Measurements from ENCODE around the gene BCORL1.

The BCORL1 gene

DNA sequence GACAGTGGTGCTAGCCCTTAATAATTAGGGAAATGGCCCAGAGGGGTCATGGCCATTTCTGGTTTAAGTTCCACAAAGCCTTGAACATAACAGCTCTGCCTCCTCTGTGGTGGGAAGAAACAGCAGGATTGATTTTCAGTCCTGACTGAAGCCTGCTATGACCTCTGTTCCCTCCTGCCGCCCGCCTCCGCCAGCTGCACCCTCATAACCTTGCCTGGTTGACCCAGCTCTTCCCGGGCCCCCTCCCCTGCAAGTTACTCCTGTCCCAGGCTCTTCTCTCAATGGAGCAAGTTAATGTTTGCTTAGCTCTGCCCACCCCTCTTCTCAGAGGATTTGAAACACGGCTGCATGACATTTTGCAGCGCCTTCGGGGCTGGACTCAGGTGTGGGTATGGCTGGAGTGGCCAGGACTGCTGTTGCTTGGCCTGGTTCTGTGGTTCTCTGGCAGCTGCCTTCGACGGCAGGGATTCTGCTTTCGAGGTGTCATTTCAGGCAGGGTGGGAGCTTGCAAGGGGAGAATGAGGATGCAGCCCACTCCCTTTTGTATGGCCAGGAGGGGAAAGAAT is 27.3 kb downstream of the BCORL1 start:
- DNase-seq (ENCODE audit: low read depth): no peak

DNA sequence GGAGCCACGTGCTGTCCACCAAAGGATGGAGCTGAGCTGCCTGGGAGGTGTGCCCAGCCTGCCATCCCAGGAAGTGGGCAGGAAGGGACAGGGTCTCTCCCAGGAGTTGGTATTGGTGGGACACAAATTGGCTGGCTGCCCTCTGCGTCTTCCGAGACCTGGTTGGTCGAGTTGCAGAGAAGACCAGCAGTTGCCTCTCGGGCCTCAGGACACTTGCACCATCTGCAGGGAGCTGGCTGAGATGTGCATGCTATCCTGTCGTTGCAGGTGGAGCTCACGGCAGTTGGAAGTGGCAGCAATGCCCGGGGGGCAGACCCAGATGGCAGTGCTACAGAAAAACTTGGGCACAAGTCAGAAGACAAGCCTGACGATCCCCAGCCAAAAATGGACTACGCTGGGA is 30.2 kb downstream of the BCORL1 start:
- DNase-seq (ENCODE audit: low read depth): no peak

DNA sequence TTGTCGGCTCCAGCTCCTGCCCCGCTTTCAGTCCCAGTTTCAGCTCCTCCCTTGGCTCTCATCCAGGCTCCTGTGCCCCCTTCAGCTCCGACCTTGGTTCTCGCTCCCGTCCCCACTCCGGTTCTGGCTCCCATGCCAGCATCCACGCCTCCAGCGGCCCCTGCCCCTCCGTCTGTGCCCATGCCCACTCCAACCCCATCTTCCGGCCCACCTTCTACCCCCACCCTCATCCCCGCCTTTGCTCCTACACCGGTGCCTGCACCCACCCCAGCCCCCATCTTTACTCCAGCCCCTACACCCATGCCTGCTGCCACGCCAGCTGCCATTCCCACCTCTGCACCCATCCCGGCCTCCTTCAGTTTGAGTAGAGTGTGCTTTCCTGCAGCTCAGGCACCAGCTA is 31.2 kb downstream of the BCORL1 start:
- no peak for DNase-seq (ENCODE audit: low read depth)

DNA sequence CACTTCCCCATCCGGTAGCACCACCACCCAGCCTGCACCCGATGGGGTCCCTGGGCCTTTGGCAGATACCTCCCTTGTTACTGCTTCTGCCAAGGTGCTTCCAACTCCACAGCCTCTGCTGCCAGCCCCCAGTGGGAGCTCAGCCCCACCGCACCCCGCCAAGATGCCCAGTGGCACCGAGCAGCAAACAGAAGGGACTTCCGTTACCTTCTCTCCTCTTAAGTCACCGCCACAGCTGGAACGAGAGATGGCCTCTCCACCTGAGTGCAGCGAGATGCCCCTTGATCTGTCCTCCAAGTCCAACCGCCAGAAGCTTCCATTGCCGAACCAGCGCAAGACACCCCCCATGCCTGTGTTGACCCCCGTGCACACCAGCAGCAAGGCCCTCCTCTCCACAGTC is 31.9 kb downstream of the BCORL1 start:
- no peak for DNase-seq (ENCODE audit: low read depth)

DNA sequence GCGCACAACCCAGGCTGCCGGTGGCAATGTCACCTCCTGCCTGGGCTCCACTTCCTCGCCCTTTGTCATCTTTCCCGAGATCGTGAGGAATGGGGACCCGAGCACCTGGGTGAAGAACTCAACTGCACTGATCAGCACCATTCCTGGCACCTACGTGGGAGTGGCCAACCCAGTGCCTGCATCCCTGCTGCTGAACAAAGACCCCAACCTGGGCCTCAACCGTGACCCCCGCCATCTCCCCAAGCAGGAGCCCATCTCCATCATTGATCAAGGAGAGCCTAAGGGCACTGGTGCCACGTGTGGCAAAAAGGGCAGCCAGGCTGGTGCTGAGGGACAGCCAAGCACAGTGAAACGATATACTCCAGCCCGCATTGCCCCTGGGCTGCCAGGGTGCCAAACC is 32.3 kb downstream of the BCORL1 start:
- no peak for DNase-seq (ENCODE audit: low read depth)

DNA sequence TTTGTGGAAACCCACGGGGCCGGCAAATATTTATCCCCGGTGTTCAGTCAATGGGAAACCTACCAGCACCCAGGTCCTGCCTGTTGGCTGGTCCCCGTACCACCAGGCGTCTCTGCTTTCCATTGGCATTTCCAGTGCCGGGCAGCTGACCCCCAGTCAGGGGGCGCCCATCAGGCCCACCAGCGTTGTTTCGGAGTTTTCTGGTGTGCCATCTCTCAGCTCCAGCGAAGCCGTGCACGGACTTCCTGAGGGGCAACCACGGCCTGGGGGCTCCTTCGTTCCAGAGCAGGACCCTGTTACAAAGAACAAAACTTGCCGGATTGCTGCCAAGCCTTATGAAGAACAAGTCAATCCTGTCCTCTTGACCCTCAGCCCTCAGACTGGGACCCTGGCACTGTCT is 32.7 kb downstream of the BCORL1 start:
- DNase-seq (ENCODE audit: low read depth): no peak

DNA sequence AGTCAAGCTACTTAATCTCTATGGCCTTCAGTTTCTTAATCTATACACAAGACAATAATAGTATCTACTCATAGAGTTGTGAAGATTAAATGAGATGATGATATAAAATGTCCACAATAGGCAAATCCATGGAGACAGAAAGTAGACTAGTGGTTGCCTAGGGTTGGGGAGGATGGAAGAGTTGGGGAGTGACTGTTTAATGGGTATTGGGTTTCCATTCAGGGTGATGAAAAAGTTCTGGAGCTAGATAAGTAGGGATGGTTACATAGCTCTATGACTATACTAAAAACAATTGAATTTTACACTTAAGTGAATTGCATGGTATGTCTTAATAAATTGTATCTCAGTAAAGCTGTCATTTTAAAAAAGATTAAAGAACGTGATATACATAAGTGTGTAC is 35.7 kb downstream of the BCORL1 start:
- DNase-seq (ENCODE audit: low read depth): no peak

DNA sequence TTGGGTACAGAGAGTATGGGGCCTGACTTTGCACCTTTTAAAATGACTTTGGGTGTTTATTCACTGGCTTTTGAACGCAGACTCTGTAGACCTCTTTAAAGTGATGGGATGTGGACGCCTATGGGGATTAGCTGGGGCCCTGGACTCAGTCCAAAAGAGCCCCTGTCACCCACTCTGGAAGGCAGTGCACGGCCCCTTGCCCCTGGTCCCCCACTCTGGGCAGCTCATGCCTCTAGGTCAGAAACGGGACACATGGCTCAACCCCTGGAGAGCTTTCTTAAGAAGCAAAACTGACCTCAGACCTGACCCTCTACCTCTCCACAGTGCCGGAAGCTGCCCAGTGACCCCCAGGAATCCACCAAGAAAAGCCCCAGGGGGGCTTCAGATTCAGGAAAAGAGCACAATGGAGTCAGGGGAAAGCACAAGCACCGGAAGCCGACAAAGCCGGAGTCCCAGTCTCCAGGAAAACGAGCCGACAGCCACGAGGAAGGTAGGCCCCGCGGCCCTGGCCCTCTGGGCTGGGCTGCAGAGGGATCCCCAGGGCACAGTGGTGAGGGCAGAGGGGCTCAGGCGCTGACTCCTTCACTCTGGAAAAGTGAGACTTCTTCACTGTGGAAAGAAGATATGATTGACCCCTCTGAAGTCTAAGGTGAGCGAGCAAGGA is 38.4 kb downstream of the BCORL1 start:
- no peak for DNase-seq (ENCODE audit: low read depth)

DNA sequence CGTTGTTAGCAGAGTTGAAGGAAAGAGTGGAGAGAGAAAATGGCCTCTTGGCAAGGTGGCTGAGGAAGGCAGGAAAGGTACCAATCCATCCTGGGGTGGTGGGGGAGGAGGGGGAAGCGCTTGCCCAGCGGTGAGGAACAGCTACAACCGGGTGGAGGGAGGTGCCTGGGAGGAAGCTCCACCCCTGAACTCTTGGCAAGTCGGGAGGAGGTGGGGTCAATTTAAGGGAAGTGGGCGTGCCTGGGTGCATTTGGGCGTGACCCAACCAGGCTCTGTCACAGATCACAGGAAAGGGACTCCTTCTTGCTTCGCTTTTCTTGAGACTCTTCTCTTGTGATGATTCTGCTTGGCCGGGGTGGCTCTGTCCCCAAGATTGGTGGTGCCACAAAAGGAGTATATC is 41.7 kb downstream of the BCORL1 start:
- DNase-seq (ENCODE audit: low read depth): peak; percentile 55

DNA sequence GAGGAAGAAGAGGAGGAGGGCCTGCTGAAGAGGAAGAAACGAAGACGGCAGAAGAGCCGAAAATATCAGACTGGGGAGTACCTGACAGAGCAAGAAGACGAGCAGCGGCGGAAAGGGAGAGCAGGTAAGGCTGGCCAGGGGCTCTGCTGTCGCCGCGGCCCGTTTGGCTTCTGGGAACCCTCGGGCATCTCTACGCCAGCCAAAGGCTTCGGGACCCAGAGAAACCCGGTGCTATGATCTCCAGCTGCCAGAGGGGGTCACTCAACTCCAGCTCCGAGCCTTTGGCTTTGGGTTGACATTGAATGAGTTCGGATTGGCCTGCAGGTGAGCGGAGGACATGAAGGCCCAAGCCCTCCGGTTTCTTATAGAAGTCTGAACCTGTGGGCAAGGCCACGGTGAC is 42.8 kb downstream of the BCORL1 start:
- no peak for DNase-seq (ENCODE audit: low read depth)

DNA sequence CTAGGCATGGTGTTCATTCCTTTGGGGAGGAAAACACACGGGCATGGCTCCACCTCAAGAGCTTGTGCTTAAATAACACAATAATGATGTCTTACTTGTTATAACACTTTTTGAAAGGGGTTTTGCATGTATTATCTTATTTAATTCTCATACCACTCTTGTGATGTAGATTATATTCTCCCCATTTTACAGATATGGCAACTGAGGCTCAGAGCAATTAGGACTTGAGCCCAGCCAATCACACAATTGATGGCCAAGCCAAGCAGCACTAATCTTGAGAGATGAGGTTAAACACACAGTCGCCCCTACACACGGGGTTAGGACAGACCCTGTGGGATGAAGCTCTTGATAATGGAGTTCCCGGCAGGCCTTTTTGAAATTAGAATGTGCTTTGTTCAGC is 45.1 kb downstream of the BCORL1 start:
- DNase-seq (ENCODE audit: low read depth): no peak

DNA sequence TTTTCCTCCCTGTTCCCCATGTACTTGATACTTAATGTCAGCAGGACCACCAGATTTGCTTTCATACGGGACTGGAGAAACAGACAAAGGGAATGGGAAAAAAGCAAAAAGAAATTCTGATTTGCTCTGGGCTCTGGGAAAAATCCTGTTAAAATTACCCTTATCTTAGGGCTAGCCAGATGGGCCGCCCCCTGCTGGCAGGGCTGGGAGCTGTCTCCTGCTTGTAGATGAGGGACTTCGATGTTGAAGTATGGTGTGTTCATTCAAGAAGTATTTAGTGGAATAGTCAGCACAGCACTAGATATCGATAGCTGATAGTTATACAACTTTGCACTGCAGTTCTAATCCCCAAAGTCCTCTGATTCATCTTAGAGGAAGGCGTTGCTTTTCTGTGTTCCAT is 45.8 kb downstream of the BCORL1 start:
- peak; percentile 16 for DNase-seq (ENCODE audit: low read depth)

DNA sequence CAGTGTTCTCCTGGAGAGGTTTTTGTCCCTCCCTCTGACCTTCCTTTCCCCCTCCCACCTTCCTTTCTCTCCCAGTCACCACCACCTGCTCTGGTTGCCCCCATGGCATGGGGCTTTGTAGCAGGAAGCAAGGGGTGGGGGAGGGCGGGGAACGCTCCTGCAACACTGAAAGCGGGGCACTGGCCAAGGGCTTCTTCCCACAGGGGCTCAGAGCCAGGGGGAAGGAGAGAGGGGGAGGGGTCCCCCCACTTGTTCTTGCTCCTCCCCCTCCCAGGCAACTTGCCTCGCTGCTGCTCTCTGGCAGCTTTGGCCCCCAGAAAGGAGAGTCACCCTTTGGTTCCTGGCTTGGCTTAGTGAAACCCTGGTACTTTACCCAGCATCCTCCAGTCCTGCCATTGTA is 48.4 kb downstream of the BCORL1 start:
- DNase-seq (ENCODE audit: low read depth): no peak

DNA sequence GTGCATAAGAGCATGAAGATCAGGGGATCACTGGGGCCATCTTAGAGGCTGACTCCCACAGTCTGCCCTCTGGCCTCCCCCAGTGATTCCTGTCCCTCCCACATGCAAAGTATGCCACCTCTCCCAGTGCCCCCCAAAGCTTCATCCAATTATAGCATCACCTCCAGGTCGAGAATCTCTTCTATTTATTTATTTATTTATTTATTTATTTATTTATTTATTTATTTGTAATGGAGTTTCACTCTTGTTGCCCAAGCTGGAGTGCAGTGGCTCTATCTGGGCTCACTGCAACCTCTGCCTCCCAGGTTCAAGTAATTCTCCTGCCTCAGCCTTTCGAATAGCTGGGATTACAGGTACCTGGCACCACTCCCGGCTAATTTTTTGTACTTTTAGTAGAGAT is 50.1 kb downstream of the BCORL1 start:
- DNase-seq (ENCODE audit: low read depth): no peak

DNA sequence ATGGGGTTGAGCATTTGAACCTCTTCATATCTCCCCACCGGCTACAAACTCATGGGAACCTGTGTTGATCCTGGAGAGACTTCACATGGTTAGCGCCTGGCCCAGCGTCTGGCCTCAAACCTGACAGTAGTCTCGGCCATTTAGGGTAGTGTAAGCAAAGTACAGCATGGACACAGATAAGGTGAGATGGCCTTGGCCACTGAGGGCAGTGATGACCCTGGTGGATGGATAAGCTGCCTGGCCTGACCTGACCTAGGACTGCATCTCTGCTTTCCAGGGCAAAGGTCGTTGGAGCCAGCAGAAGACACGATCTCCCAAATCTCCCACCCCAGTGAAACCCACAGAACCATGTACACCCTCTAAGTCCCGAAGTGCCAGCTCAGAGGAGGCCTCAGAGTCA is 51.7 kb downstream of the BCORL1 start:
- DNase-seq (ENCODE audit: low read depth): no peak

DNA sequence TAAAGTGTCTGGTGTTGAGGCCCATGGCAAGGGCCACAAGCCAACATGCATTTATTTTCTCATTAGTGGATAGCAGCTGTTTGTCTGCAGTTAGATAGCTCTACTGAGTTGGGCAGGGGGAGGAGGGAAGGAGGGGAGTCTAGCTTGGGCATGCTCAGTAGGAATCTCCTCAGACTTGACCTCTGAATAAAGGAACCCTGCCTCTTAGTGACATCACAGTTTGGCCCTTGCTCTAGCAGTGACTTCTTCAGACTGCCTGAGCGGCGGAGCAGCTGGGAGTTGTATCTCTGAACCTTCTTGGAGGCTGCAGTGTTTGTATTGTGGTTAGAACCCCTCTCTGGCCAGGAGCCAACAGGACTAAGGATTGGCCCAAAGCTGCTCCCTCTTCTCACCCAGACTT is 57.4 kb downstream of the BCORL1 start:
- DNase-seq (ENCODE audit: low read depth): no peak

DNA sequence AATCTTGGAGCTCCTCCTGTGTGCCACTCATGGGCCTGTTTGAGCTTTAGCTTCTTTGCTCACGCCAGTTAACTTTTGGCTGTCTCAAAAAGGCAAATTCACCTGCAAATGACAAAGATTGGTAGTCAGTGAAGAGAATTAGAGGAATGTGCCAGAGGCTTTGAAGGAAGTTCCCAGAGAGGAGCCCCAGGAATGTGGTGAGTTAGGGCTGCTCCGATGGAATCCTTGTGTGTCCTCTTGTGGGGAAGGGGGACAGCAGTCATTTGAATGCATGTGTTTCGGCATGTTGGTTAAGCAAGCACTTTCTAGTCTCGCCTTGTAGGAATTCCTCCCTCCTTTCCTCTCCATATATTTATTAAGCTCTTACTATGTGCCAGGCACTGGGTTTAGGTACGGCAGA is 65.0 kb downstream of the BCORL1 start:
- no peak for DNase-seq (ENCODE audit: low read depth)

DNA sequence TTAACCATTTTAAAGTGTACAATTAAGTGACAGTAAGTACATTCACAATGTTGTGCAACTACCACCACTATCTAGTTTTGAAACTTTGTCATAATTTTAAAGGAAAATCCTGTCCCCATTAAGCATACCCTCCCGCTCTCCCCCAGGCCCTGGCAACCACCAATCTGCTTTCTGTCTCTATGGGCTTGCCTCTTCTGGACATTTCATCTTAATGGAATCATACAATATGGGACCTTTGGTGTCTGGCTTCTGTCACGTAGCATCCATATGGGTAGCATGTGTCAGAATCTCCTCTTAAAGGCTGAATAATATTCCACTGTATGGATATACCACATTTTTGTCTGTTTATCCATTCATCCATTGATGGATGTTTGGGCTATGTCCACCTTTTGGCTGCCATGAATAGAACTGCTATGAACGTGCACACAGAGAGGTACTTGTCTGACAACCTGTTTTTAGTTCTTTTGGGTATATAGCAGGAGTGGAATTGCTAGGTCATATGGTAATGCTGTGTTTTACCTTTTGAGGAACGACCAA is 66.3 kb downstream of the BCORL1 start:
- DNase-seq (ENCODE audit: low read depth): no peak

DNA sequence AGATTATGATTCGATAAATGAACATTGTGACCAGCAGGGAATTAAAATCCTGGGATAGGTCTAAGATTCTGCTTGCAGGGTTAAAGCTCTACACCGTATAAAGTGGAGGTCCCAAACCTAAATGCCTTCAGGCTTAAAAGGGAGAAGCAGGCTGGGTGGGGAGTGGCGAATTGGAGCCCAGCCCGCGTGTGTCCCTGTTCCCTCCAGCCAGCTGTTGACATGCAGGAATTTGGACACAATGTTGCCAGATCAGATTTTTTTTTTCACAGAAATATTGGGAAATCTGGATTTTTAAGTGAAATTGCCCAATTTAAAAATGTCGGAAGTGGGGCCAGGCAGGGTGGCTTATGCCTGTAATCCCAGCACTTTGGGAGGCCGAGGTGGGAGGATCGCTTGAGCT is 67.4 kb downstream of the BCORL1 start:
- DNase-seq (ENCODE audit: low read depth): no peak

DNA sequence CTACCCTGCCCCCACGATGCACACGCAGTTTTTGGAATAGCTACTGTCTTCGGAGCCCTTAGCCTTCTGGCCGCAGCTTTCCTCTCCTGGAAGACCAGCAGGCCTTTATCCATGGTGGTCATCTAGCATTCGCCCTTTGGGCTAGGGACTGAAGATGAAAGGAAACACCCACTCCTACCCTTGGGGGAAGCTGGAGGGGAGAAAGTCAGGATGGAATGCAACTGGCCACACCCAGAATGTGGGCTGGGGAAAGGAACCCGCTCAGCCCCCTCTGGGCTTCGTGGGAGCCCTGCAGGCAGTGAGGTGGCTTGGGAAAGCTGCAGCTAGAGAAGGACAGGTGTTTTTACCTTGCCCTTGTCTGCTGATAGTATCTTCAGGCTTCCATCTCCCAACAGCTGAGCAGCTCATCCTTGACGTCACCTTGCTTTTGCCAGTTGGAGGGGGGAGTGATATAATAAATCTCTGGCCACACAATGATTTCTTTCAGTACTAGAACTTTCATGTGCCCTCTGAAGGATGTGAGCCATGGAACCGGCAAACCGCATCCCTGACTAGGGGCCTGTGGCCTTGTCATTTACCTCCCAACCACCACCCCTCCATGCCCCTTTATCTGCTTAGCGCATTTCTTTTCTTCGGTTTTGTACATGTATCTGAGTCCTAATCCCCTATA is 68.9 kb downstream of the BCORL1 start:
- DNase-seq (ENCODE audit: low read depth): no peak

DNA sequence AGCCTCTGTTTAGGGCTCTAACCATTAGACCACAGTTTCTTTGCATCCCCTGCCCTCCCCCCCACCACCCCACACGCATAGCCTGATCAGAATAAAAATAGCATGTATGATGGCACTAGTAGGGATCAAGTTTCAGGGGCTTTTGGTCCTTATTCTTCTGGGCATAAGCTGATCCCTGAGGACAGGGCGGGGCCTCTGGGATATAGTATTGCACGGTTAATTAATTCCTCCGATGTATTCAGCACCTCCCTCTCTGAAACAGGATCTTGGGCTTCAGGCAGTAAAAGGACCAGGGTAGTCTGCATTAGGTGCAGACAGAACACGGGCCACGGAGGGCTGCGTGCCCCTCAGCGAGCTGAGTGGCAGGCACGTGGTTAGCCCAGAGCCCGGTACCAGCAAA is 70.8 kb downstream of the BCORL1 start:
- no peak for DNase-seq (ENCODE audit: low read depth)

DNA sequence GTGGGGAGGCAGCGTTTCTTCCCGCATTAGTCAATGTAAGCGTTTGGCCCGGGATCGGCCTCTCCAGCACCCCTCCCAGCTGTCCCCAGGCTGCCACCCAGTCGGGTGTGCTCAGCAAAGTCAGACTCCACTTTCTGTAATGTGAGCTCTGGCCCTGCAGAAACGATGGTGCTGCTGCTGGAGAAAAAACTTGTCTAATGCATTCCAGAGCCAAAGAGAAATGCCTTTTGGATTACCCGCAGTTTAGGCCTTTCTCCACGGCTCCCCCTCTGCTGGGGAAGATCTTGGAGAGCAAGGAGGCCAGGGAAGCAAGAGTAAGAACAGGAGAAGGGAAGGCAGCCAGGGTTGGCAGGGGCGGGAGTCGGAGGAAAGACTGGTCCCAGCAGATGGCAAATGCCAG is 72.7 kb downstream of the BCORL1 start:
- DNase-seq (ENCODE audit: low read depth): no peak

DNA sequence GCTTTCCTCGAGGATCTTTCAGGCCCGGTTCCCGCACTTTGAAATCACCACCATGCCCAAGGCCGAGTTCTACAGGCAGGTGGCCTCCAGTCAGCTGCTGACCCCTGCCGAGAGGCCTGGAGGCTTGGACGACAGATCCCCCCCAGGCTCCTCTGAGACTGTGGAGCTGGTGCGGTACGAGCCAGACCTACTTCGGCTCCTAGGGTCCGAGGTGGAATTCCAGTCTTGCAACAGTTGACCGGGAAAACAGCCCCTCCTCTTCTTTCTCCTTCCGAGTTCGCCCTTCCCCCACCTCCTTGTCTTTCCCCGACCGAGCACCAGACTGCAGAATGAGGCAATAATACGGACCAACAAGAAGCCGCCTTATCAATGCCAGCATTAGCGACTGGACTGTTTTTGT is 73.5 kb downstream of the BCORL1 start:
- no peak for DNase-seq (ENCODE audit: low read depth)

DNA sequence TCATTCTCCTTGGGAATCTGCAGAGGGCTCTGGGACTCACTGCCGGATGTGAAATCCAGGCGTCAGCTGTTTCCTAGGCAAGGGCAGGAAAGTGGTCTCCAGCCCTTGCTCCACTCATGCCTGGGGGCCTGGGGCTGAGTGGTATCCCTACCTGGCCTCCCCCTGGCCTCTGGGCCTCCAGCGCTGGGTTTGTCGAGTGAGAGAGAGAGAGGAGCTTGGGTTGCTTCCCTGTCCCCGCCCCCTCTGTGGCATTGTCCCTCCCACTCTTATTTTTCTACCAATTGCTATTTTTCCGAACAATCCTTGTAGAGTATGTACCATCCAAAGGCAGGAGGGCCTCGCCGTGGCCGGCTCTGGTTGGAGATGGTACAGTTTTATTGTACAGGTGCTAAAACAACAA is 74.8 kb downstream of the BCORL1 start:
- no peak for DNase-seq (ENCODE audit: low read depth)

Measured in stimulated activated CD8-positive, alpha-beta memory T cell treated with anti-CD3 and anti-CD28 coated beads, Interleukin-15, amount 100 ng/mL, for 1 hour (primary cell).